Psoas muscle (tissue), 8 donors: ENCODE results near the gene ABCA1. TPM values are rescaled to one million over a fixed set of nuclear protein-coding genes. Genes with fewer than 3 reads are reported as not detected.
A peak's percentile ranks its signal among the peaks of the same experiment; 100 is the strongest.

ENCODE experiments used
- ATAC-seq, 4 donors: fragments of 200-7000 bp; cut with Tn5 transposase; one replicate each; pipeline ENCODE4 v1.9.1; 2020; ENCODE audit warnings: moderate library complexity in 3 of 4, mild to moderate bottlenecking in 2 of 4
- DNase-seq, 2 donors: peaks; one replicate each; pipeline ENCODE4 v3.0.0-alpha.2; 2020
- H3K27ac ChIP-seq: fragments of 200-600 bp; one replicate; pipeline ENCODE4 v1.8.0; 2022
- H3K27me3 ChIP-seq, 3 donors: fragments of 200-600 bp in 1 of 3; one replicate each; pipeline versions ENCODE4 v1.6.1 to v1.8.0; 2013 to 2022; ENCODE audit warnings: low read length in 2 of 3, mild to moderate bottlenecking in 2 of 3, moderate library complexity in 1 of 3; ENCODE audit not compliant: insufficient read depth in 3 of 3
- H3K36me3 ChIP-seq, 2 donors: fragments of 200-600 bp in 1 of 2; one replicate each; pipeline versions ENCODE4 v1.6.1 to v1.8.0; 2013 to 2022; ENCODE audit warnings: low read depth in 1 of 2, mild to moderate bottlenecking in 1 of 2, moderate library complexity in 1 of 2; ENCODE audit not compliant: insufficient read depth in 1 of 2
- H3K4me1 ChIP-seq: fragments of 200-600 bp; one replicate; pipeline ENCODE4 v1.8.0; 2022
- H3K4me3 ChIP-seq: fragments of 200-600 bp; one replicate; pipeline ENCODE4 v1.8.0; 2022; ENCODE audit warnings: mild to moderate bottlenecking
- H3K9me3 ChIP-seq: fragments of 200-600 bp; one replicate; pipeline ENCODE4 v1.8.0; 2022
- WGBS, 3 donors: extraction: QIAGEN DNeasy Blood & Tissue Kit; methylation state at CpG; one replicate each; pipeline versions ENCODE4 v1.1.6 to v1.1.7; 2013; 5-methylcytosine and 5-hydroxymethylcytosine counted together
- intact Hi-C, 2 donors: fragments of 100-400 bp; cut with DNase I; formaldehyde crosslinking; loops; one replicate each; pipeline versions ENCODE4 v1.11.0 to v1.14.2; 2022
- polyA plus RNA-seq, 3 donors: library from polyadenylated mRNA; stranded (reverse); fragments of 200-250 nt; gene quantifications; one replicate each; pipeline ENCODE4 v1.2.3, GENCODE V29; 2013
- total RNA-seq, 4 donors: library from RNA; stranded (reverse); fragmentation: NEBNext Ultra II Directional in 2 of 4; extraction: Animal tissue kit (Norgen Biotek cat#: 25700) in 2 of 4; gene quantifications; one replicate each; pipeline versions ENCODE4 v1.2.1 to v1.2.4, GENCODE V29; 2021 to 2023
- TF ChIP-seq, protein P1 (sequence below): fragments of 200-600 bp; IDR thresholded peaks from one replicate; pipeline ENCODE4 v1.8.0; 2022; ENCODE audit warnings: antibody characterized with exemption
- donor health status: healthy with polysubstance abuse.
- donor health status: DM: no; HTN: no; CAD: no; lungs with moderate emphysema.
- donor health status: Bipolar disorder and iron deficiency.
- donor health status: healthy.
- donor health status: DM: yes; HTN: yes; CAD: no.
- donor health status: DM: no; HTN: no; CAD: no.
- donor health status: DM: no; HTN: no; CAD: no.
- donor health status: DM: yes; HTN: yes; CAD: no.

Gene ABCA1
- total and polyA plus RNA-seq, 7 donors = 1.9 to 26.1 (median 8.2) TPM

DNA sequence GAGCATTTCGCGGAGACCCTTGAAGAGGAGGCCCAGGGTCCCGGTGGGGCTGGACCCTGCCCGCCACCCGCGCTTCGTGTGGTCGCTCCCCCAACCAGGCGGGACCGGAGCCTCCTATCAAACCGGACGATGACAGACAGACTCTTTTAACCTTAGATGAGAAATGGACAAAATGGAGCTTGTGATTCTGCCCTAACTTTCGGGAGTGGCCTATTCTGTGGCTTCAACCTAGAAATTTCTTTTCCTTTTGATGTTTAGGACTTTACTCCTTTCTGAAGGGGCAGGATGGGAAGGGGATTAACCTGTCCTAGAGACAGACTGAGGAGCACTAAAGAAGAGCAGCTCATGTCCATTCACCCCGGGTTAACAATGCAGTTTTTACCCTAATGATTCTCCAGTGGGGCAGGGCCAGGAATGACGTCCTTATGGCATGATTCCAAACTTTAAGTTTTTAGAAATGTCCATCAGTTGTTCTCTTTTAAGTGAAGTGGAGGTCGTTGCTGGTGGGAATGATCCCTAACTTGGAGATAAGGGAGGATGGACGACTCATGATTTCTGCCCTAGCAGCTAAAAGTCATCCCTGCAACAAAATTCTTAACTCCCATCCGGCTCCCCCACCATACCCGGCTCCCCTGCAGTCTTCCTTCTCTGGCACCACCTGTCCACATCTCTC, 179.5 kb downstream of the ABCA1 start:
- peak in 3 of 4 donors; percentile 10 to 15 (median 11) for ATAC-seq
- no peaks in the 10 kb centered on the region for H3K9me3 ChIP-seq
- intact Hi-C loops = loop anchor here (10.0 kb wide), 2 partner anchors 654 to 1354 kb away; partner anchors contain the start of gene SMC2 (in 1 of the 2)
- TF ChIP-seq, protein P1, sequence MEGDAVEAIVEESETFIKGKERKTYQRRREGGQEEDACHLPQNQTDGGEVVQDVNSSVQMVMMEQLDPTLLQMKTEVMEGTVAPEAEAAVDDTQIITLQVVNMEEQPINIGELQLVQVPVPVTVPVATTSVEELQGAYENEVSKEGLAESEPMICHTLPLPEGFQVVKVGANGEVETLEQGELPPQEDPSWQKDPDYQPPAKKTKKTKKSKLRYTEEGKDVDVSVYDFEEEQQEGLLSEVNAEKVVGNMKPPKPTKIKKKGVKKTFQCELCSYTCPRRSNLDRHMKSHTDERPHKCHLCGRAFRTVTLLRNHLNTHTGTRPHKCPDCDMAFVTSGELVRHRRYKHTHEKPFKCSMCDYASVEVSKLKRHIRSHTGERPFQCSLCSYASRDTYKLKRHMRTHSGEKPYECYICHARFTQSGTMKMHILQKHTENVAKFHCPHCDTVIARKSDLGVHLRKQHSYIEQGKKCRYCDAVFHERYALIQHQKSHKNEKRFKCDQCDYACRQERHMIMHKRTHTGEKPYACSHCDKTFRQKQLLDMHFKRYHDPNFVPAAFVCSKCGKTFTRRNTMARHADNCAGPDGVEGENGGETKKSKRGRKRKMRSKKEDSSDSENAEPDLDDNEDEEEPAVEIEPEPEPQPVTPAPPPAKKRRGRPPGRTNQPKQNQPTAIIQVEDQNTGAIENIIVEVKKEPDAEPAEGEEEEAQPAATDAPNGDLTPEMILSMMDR = no peak
- H3K27ac ChIP-seq = peak overlapping the region; percentile 96
- no peaks in the 10 kb centered on the region for H3K27me3 ChIP-seq
- 5 to 9% (median 7%) methylated on average over 19 of the region's 19 CpGs for WGBS, 3 donors
- H3K4me1 ChIP-seq = peaks cover 12% of the 10 kb centered on the region
- H3K4me3 ChIP-seq = peak overlapping the region; percentile 87
- DNase-seq = no peak
- peaks cover 0 to 30% of the 10 kb centered on the region in 2 donors for H3K36me3 ChIP-seq

DNA sequence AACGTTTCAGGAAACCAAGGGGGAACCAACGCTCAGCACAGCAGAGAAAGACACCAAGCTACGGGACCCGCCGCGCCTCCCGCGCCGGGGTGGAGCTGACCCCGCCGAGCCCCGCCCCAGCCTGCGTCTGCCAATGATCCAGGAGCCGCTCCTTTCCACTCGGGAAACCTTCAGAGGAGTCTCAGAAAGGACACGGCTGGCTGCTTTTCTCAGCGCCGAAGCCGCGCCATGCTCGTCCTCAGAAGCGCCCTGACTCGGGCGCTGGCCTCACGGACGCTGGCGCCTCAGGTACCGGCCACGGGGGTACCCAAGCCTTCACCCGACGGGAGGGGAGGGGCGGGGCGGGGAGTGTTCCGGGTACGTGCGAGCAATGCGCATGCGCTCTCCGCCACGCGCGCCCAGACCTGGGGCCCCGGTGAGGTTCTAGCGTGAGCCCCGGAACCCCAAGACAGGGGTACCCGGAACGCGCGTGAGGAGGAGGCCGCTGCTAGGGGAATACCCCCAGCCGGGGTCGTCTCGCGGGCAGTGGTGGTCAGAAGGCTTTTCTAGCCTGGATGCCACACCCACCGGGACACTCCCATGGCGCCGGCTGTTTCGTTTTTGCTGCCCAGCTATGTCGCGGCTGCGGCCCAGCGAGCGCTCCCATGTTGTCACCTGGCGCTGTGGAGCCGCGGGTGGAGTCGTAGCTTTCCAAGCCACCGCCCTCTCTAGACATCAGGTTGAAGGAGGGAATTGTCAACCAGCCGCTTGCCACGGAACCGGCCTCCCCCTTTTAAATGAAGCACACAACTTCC, 180.2 kb downstream of the ABCA1 start, which contains the start of gene NIPSNAP3A:
NIPSNAP3A (plus strand) TSS at position 119 of the 794 bp plus-strand sequence; CDS start at position 229, 110 bp downstream.
- Histone ChIP-seq H3K27ac (peak within 1 kb of the TSS; percentile 96), H3K27me3 (no peaks in the 10 kb centered on the region), H3K4me3 (peak within 1 kb of the TSS; percentile 87), H3K9me3 (no peaks in the 10 kb centered on the region), H3K4me1 (peaks cover 12% of the 10 kb centered on the region), H3K36me3 (peaks cover 0 to 22% of the 10 kb centered on the region in 2 donors)
- intact Hi-C loops = loop anchor here (10.0 kb wide), 2 partner anchors 653 to 1353 kb away; partner anchors contain the start of gene SMC2 (in 1 of the 2)
- WGBS, 3 donors = 0% methylated on average over 64 to 71 of the region's 71 CpGs
- peak; percentile 92 to 95 (median 94) for ATAC-seq
- peak; percentile 89 to 91 for DNase-seq
- TF ChIP-seq, protein P1 = no peak

DNA sequence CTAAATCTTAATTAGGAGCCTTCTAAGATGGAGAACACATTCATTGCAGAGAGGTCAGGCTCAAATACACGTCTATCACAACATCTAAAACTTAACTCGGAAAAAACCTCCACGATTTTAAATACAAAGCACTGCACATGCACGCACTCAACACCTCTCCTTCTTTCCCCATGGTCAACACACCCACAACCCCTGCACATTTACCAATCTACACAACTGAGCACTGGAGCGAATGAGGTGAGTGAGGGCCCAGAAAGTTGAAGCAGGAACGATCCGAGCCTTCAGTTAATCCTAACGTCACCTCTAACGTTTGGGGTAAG, 180.8 kb downstream of the ABCA1 start:
- no peaks in the 10 kb centered on the region for H3K9me3 ChIP-seq
- peaks cover 12% of the 10 kb centered on the region for H3K4me1 ChIP-seq
- intact Hi-C loops = loop anchor here (10.0 kb wide), 2 partner anchors 652 to 1352 kb away; partner anchors contain the start of gene SMC2 (in 1 of the 2)
- no peaks in the 10 kb centered on the region for H3K27me3 ChIP-seq
- DNase-seq (no peak), ATAC-seq (peak; percentile 18 to 35 (median 27))
- TF ChIP-seq, protein P1 = no peak
- peaks cover 0 to 17% of the 10 kb centered on the region in 2 donors for H3K36me3 ChIP-seq
- WGBS, 3 donors = 1 to 2% (median 2%) methylated on average over 9 of the region's 9 CpGs
- peak overlapping the region; percentile 96 for H3K27ac ChIP-seq
- H3K4me3 ChIP-seq = peak overlapping the region; percentile 87

DNA sequence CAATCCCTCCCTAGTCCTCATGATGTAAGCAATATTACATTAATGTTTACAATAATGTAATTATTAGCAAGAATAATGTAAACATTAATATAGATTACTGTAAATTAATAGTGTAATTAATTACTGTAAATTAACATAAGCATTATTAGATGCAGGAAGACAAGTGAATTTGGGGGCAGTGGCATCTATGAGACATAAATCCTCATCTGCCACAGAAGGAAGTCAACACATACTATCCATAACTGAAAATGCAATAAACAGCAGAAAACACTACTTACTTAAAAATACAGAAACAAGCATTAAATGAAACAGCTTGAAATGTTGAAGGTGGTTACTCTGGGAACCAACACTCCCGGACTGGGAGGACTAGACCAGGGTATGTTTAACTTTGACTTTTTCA, 181.2 kb downstream of the ABCA1 start:
- TF ChIP-seq, protein P1 = no peak
- H3K27me3 ChIP-seq = no peaks in the 10 kb centered on the region
- peaks cover 12% of the 10 kb centered on the region for H3K4me1 ChIP-seq
- H3K27ac ChIP-seq = peak overlapping the region; percentile 96
- intact Hi-C loops = loop anchor here (10.0 kb wide), 2 partner anchors 652 to 1352 kb away; partner anchors contain the start of gene SMC2 (in 1 of the 2)
- DNase-seq = no peak
- H3K36me3 ChIP-seq = peaks cover 0 to 13% of the 10 kb centered on the region in 2 donors
- ATAC-seq = no peak
- peak overlapping the region; percentile 87 for H3K4me3 ChIP-seq
- 36 to 40% (median 39%) methylated on average over 1 of the region's 1 CpG for WGBS, 3 donors
- no peaks in the 10 kb centered on the region for H3K9me3 ChIP-seq
